ENCODE data around the gene FTL.

GRCh38 chr19:48965040-48965805 is at the start of gene FTL:
- TF ChIP-seq, protein P1, sequence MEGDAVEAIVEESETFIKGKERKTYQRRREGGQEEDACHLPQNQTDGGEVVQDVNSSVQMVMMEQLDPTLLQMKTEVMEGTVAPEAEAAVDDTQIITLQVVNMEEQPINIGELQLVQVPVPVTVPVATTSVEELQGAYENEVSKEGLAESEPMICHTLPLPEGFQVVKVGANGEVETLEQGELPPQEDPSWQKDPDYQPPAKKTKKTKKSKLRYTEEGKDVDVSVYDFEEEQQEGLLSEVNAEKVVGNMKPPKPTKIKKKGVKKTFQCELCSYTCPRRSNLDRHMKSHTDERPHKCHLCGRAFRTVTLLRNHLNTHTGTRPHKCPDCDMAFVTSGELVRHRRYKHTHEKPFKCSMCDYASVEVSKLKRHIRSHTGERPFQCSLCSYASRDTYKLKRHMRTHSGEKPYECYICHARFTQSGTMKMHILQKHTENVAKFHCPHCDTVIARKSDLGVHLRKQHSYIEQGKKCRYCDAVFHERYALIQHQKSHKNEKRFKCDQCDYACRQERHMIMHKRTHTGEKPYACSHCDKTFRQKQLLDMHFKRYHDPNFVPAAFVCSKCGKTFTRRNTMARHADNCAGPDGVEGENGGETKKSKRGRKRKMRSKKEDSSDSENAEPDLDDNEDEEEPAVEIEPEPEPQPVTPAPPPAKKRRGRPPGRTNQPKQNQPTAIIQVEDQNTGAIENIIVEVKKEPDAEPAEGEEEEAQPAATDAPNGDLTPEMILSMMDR (conservative IDR thresholded peaks at IDR 0.05; ENCODE audit: low read depth, low read length), result no peak
- no peak for TF ChIP-seq EZH2 (IDR thresholded peaks at IDR 0.05; ENCODE audit: borderline replicate concordance, low read depth, low read length, poor library complexity, severe bottlenecking)
